ENCODE measurements around the gene FAM131A. TPM values are rescaled to one million over a fixed set of nuclear protein-coding genes. Genes with fewer than 3 reads are reported as not detected.
A peak's percentile ranks its signal among the peaks of the same experiment; 100 is the strongest.

FAM131A gene
- total and polyA plus RNA-seq, 4 donors: 0.81 to 5.7 (median 2.7) TPM

DNA sequence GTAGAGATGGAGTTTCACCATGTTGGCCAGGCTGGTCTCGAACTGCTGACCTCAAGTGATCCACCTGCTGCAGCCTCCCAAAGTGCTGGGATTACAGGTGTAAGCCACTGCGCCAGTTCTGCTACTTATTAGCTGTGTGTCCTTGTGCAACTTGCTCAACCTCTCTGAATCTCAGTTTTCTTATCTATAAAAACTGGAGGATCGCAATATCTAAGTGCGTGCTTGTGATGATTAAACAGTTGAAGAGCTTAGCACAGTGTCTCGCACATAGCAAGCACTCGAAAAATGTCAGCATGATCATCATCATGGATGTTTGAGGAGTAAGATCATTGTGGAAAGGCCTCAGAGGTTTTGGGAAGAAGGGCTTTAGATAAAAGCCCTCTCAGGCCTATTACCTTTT lies 13.2 kb downstream of the FAM131A start:
- H3K27ac ChIP-seq (ENCODE audit: low read depth in 1 of 2, low read length in 2 of 2): no peak overlapping the region
- H3K4me1 ChIP-seq (ENCODE audit: control insufficient read depth in 4 of 4, insufficient read depth in 4 of 4, low read length in 3 of 4): peaks cover 8 to 17% (median 14%) of the 10 kb centered on the region in 4 donors
- H3K9me3 ChIP-seq (ENCODE audit: control insufficient read depth in 4 of 4, low read length in 3 of 4): no peaks in the 10 kb centered on the region
- H3K36me3 ChIP-seq (ENCODE audit: control insufficient read depth in 4 of 4, insufficient read depth in 3 of 4, low read depth in 1 of 4, low read length in 3 of 4): peaks cover 0 to 2% (median 0%) of the 10 kb centered on the region in 4 donors
- DNase-seq (ENCODE audit: low spot score): no peak
- no peak overlapping the region for H3K9ac ChIP-seq (ENCODE audit: low read depth in 1 of 2, low read length in 2 of 2)
- H3K27me3 ChIP-seq (ENCODE audit: control insufficient read depth in 4 of 4, insufficient read depth in 4 of 4, low read length in 3 of 4): no peaks in the 10 kb centered on the region
- no peak overlapping the region for H3K4me3 ChIP-seq (ENCODE audit: low read depth in 1 of 3, low read length in 3 of 3)
- 99% methylated on average over 6 of the region's 6 CpGs for WGBS
- TF ChIP-seq RAD21 (IDR thresholded peaks at IDR 0.05) (no peak), SP1 (IDR thresholded peaks at IDR 0.05) (no peak), YY1 (IDR thresholded peaks at IDR 0.05) (no peak), RXRA (IDR thresholded peaks at IDR 0.05) (no peak), EGR1 (IDR thresholded peaks at IDR 0.05; ENCODE audit: low read depth in 2 of 2) (no peak), GABPA (IDR thresholded peaks at IDR 0.05 in 1 of 2, conservative IDR thresholded peaks at IDR 0.05 in 1 of 2) (no peak)
- TF ChIP-seq, protein P1, sequence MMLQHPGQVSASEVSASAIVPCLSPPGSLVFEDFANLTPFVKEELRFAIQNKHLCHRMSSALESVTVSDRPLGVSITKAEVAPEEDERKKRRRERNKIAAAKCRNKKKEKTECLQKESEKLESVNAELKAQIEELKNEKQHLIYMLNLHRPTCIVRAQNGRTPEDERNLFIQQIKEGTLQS (IDR thresholded peaks at IDR 0.05): no peak

DNA sequence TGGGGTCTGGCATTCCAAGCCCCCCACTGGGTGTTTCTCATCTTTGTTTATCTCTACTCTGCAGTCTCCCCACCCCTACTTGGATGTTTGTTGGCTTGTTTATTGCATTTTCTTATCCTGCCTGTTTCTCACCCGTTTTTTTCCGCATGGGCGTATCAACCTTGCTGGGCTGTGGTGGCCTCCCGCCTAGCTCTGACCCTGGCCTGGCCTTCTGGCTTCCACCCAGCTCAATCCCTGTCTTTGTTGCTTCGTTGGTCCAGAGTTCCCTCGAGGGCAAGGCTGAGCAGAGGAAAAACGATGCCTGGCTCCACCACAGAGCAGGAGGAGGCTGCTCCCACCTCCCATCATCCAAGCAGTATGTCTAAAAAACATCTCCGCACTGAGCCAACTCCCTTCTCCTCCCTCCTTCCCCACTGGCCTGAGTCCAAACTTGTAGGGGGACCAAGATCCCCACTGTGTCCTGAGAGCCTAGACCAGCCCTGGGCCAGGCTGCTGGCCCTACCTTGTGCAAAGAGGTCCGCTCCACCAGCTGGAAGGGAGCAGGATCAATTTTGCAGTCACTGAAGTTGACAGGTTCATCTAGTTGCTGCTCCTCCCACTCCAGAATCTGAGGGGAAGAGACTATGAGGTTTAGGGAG lies 14.2 kb downstream of the FAM131A start:
- Histone ChIP-seq H3K4me3 (ENCODE audit: low read depth in 1 of 3, low read length in 3 of 3) (no peak overlapping the region), H3K27me3 (ENCODE audit: control insufficient read depth in 4 of 4, insufficient read depth in 4 of 4, low read length in 3 of 4) (no peaks in the 10 kb centered on the region), H3K9ac (ENCODE audit: low read depth in 1 of 2, low read length in 2 of 2) (no peak overlapping the region), H3K9me3 (ENCODE audit: control insufficient read depth in 4 of 4, low read length in 3 of 4) (no peaks in the 10 kb centered on the region), H3K36me3 (ENCODE audit: control insufficient read depth in 4 of 4, insufficient read depth in 3 of 4, low read depth in 1 of 4, low read length in 3 of 4) (peaks cover 0 to 2% (median 0%) of the 10 kb centered on the region in 4 donors), H3K4me1 (ENCODE audit: control insufficient read depth in 4 of 4, insufficient read depth in 4 of 4, low read length in 3 of 4) (peaks cover 8 to 17% (median 14%) of the 10 kb centered on the region in 4 donors), H3K27ac (ENCODE audit: low read depth in 1 of 2, low read length in 2 of 2) (peak overlapping the region in 1 of 2 donors; percentile 50)
- TF ChIP-seq, protein P2, sequence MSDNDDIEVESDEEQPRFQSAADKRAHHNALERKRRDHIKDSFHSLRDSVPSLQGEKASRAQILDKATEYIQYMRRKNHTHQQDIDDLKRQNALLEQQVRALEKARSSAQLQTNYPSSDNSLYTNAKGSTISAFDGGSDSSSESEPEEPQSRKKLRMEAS (IDR thresholded peaks at IDR 0.05): no peak
- TF ChIP-seq RAD21 (IDR thresholded peaks at IDR 0.05) (no peak), HNF4A (conservative IDR thresholded peaks at IDR 0.05) (no peak), SP1 (IDR thresholded peaks at IDR 0.05) (no peak), HNF4G (IDR thresholded peaks at IDR 0.05) (no peak), FOXA2 (IDR thresholded peaks at IDR 0.05) (no peak), YY1 (IDR thresholded peaks at IDR 0.05) (no peak), GABPA (IDR thresholded peaks at IDR 0.05 in 1 of 2, conservative IDR thresholded peaks at IDR 0.05 in 1 of 2) (no peak), EGR1 (IDR thresholded peaks at IDR 0.05; ENCODE audit: low read depth in 2 of 2) (no peak), NR2F2 (IDR thresholded peaks at IDR 0.05) (no peak), RXRA (IDR thresholded peaks at IDR 0.05) (no peak), TAF1 (conservative IDR thresholded peaks at IDR 0.05) (no peak), FOXA1 (IDR thresholded peaks at IDR 0.05) (no peak)
- TF ChIP-seq, protein P3, sequence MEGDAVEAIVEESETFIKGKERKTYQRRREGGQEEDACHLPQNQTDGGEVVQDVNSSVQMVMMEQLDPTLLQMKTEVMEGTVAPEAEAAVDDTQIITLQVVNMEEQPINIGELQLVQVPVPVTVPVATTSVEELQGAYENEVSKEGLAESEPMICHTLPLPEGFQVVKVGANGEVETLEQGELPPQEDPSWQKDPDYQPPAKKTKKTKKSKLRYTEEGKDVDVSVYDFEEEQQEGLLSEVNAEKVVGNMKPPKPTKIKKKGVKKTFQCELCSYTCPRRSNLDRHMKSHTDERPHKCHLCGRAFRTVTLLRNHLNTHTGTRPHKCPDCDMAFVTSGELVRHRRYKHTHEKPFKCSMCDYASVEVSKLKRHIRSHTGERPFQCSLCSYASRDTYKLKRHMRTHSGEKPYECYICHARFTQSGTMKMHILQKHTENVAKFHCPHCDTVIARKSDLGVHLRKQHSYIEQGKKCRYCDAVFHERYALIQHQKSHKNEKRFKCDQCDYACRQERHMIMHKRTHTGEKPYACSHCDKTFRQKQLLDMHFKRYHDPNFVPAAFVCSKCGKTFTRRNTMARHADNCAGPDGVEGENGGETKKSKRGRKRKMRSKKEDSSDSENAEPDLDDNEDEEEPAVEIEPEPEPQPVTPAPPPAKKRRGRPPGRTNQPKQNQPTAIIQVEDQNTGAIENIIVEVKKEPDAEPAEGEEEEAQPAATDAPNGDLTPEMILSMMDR (IDR thresholded peaks at IDR 0.05; ENCODE audit: low read depth, low read length, missing input control): no peak
- TF ChIP-seq, protein P4, sequence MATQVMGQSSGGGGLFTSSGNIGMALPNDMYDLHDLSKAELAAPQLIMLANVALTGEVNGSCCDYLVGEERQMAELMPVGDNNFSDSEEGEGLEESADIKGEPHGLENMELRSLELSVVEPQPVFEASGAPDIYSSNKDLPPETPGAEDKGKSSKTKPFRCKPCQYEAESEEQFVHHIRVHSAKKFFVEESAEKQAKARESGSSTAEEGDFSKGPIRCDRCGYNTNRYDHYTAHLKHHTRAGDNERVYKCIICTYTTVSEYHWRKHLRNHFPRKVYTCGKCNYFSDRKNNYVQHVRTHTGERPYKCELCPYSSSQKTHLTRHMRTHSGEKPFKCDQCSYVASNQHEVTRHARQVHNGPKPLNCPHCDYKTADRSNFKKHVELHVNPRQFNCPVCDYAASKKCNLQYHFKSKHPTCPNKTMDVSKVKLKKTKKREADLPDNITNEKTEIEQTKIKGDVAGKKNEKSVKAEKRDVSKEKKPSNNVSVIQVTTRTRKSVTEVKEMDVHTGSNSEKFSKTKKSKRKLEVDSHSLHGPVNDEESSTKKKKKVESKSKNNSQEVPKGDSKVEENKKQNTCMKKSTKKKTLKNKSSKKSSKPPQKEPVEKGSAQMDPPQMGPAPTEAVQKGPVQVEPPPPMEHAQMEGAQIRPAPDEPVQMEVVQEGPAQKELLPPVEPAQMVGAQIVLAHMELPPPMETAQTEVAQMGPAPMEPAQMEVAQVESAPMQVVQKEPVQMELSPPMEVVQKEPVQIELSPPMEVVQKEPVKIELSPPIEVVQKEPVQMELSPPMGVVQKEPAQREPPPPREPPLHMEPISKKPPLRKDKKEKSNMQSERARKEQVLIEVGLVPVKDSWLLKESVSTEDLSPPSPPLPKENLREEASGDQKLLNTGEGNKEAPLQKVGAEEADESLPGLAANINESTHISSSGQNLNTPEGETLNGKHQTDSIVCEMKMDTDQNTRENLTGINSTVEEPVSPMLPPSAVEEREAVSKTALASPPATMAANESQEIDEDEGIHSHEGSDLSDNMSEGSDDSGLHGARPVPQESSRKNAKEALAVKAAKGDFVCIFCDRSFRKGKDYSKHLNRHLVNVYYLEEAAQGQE (IDR thresholded peaks at IDR 0.05): no peak
- TF ChIP-seq, protein P1 (IDR thresholded peaks at IDR 0.05): no peak
- TF ChIP-seq, protein P5, sequence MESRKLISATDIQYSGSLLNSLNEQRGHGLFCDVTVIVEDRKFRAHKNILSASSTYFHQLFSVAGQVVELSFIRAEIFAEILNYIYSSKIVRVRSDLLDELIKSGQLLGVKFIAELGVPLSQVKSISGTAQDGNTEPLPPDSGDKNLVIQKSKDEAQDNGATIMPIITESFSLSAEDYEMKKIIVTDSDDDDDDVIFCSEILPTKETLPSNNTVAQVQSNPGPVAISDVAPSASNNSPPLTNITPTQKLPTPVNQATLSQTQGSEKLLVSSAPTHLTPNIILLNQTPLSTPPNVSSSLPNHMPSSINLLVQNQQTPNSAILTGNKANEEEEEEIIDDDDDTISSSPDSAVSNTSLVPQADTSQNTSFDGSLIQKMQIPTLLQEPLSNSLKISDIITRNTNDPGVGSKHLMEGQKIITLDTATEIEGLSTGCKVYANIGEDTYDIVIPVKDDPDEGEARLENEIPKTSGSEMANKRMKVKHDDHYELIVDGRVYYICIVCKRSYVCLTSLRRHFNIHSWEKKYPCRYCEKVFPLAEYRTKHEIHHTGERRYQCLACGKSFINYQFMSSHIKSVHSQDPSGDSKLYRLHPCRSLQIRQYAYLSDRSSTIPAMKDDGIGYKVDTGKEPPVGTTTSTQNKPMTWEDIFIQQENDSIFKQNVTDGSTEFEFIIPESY (IDR thresholded peaks at IDR 0.05): no peak
- WGBS: 55% methylated on average over 9 of the region's 9 CpGs
- DNase-seq (ENCODE audit: low spot score): no peak
